SH-SY5Y (cell line): Measurements from ENCODE around the gene KRTAP4-1.

Source experiments
- GATA2 ChIP-seq: IDR thresholded peaks from 2 replicates; pipeline ENCODE4 v1.6.1; 2011; ENCODE audit warnings: mild to moderate bottlenecking, low read depth, low read length
- GATA3 ChIP-seq: IDR thresholded peaks from 2 replicates; pipeline ENCODE4 v1.6.1; 2011; ENCODE audit warnings: low read depth, mild to moderate bottlenecking, low read length, moderate library complexity

DNA sequence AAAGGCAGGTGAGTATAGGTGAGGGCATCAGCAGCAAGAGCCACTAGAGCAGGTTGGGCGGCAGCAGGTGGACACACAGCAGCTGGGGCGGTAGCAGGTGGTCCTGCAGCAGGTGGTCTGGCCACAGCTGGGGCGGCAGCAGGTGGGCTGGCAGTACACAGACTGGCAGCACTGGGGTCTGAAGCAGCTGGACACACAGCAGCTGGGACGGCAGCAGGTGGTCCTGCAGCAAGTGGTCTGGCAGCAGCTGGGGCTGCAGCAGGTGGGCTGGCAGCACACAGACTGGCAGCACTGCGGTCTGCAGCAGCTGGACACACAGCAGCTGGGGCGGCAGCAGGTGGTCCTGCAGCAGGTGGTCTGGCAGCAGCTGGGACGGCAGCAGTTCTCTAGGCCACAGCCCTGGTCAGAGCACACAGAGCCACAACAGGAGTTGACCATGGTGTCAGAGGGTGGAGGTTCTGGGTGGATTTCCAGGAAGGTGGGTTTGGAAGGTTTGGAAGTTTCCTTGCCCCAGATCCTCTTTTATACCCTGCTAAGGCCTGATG, 6.9 kb downstream of the KRTAP4-1 start, which contains the start of gene KRTAP4-2:
- TF ChIP-seq GATA2 (no peak), GATA3 (no peak)
